K562 (cell line): Measurements from ENCODE around the gene CRYBB1. TPM values are rescaled to one million over a fixed set of nuclear protein-coding genes. Genes with fewer than 3 reads are reported as not detected.
A peak's percentile ranks its signal among the peaks of the same experiment; 100 is the strongest.

ENCODE experiments used
- CHD1 ChIP-seq: fragments of 200-600 bp; sonication (generic); IDR thresholded peaks from one replicate; pipeline ENCODE4 v1.6.1; 2012; ENCODE audit warnings: mild to moderate bottlenecking, moderate library complexity, low read length, inconsistent platforms
- GABPB2 ChIP-seq: fragments of 250-450 bp; sonication (Bioruptor Pico); conservative IDR thresholded peaks from 2 replicates; pipeline ENCODE4 v1.5.1; 2021; ENCODE audit warnings: mild to moderate bottlenecking
- HDAC1 ChIP-seq, 2 experiments: fragments of 450-650 bp; IDR thresholded peaks; 2 replicates each; pipeline ENCODE4 v1.6.1; 2016 to 2017; ENCODE audit warnings: inconsistent platforms in 1 of 2, mild to moderate bottlenecking in 1 of 2, moderate library complexity in 1 of 2
- HIVEP1 ChIP-seq: fragments of 250-450 bp; sonication (Bioruptor Pico); IDR thresholded peaks from 2 replicates; pipeline ENCODE4 v1.4.0; 2020; ENCODE audit warnings: mild to moderate bottlenecking
- NFYB ChIP-seq: IDR thresholded peaks from 2 replicates; pipeline ENCODE4 v1.6.1; 2011; ENCODE audit warnings: mild to moderate bottlenecking, moderate library complexity; ENCODE audit not compliant: insufficient read length; ENCODE audit errors: extremely low read depth
- NUFIP1 ChIP-seq: fragments of 450-650 bp; IDR thresholded peaks from 2 replicates; pipeline ENCODE4 v1.6.1; 2018; ENCODE audit not compliant: partially characterized antibody
- RBM22 ChIP-seq: fragments of 200-400 bp; formaldehyde crosslinking; IDR thresholded peaks from 2 replicates; pipeline ENCODE4 v1.6.1; 2018; ENCODE audit warnings: low read length, low read depth; ENCODE audit not compliant: poor library complexity, severe bottlenecking
- XRCC5 ChIP-seq: fragments of 200-400 bp; formaldehyde crosslinking; IDR thresholded peaks from 2 replicates; pipeline ENCODE4 v1.6.1; 2017; ENCODE audit warnings: low read depth, mild to moderate bottlenecking, low read length
- YY1 ChIP-seq, 3 experiments: IDR thresholded peaks; 2 replicates each; pipeline ENCODE4 v1.6.1; 2011; ENCODE audit warnings: low read length in 2 of 3, mild to moderate bottlenecking in 2 of 3, moderate library complexity in 2 of 3, borderline replicate concordance in 1 of 3, control low read depth in 1 of 3, low read depth in 1 of 3; ENCODE audit not compliant: insufficient read depth in 3 of 3, insufficient replicate concordance in 2 of 3, control insufficient read depth in 1 of 3, insufficient read length in 1 of 3; ENCODE audit errors: extremely low read depth in 1 of 3
- ZNF174 ChIP-seq: fragments of 250-450 bp; sonication (Bioruptor Pico); IDR thresholded peaks from 2 replicates; pipeline ENCODE4 v1.4.0; 2020; ENCODE audit warnings: mild to moderate bottlenecking
- ZNF583 ChIP-seq: fragments of 250-450 bp; sonication (Bioruptor Pico); IDR thresholded peaks from 2 replicates; pipeline ENCODE4 v1.4.0; 2020
- ZNF77 ChIP-seq: fragments of 250-450 bp; sonication (Bioruptor Pico); IDR thresholded peaks from 2 replicates; pipeline ENCODE4 v1.5.0; 2020
- polyA plus RNA-seq, 8 experiments: library from polyadenylated mRNA; depleted of rRNA in 4 of 8; stranded (reverse) in 5 of 8; unstranded in 3 of 8; fragments of >200 nt; fragmentation: Nextera tagmentation in 2 of 8; fragmentation: Illumina TruSeq in 1 of 8; extraction: Ambion mirVana in 2 of 8; extraction: Trizol in 1 of 8; gene quantifications; 2 replicates each; pipeline versions ENCODE4 v1.2.1 to v1.2.3, GENCODE V29; 2011 to 2014; ENCODE audit warnings: inconsistent platforms in 1 of 8, missing spikeins in 1 of 8
- total RNA-seq, 7 experiments: library from RNA; depleted of rRNA in 6 of 7; stranded (reverse); fragments of >200 nt in 6 of 7; fragmentation: Illumina TruSeq in 2 of 7; extraction: Trizol in 2 of 7; gene quantifications; 2 replicates each; pipeline versions ENCODE4 v1.2.1 to v1.2.3, GENCODE V29; 2011 to 2021; ENCODE audit warnings: low replicate concordance in 1 of 7
- TF ChIP-seq, protein P1 (sequence below): fragments of 450-650 bp; formaldehyde crosslinking; IDR thresholded peaks from 2 replicates; pipeline ENCODE4 v1.4.0; 2020; ENCODE audit warnings: mild to moderate bottlenecking, moderate library complexity
- TF ChIP-seq, protein P2 (sequence below): fragments of 250-450 bp; sonication (Bioruptor Pico); IDR thresholded peaks from 2 replicates; pipeline ENCODE4 v1.5.0; 2020; ENCODE audit warnings: mild to moderate bottlenecking
- TF ChIP-seq, protein P3 (sequence below): sonication (generic); formaldehyde crosslinking; IDR thresholded peaks from 2 replicates; pipeline ENCODE4 v1.8.1; 2023; ENCODE audit warnings: mild to moderate bottlenecking, missing genetic modification reagents
- TF ChIP-seq, protein P4 (sequence below): fragments of 450-650 bp; IDR thresholded peaks from 2 replicates; pipeline ENCODE4 v1.6.1; 2017; ENCODE audit warnings: mild to moderate bottlenecking, moderate library complexity

Gene CRYBB1
- total and polyA plus RNA-seq, 9 of the 15 experiments (the other 6 are each of a cell fraction or from before 2014, with no cell fraction given): 0.16 to 0.45 (median 0.33) TPM; not detected in 2

DNA sequence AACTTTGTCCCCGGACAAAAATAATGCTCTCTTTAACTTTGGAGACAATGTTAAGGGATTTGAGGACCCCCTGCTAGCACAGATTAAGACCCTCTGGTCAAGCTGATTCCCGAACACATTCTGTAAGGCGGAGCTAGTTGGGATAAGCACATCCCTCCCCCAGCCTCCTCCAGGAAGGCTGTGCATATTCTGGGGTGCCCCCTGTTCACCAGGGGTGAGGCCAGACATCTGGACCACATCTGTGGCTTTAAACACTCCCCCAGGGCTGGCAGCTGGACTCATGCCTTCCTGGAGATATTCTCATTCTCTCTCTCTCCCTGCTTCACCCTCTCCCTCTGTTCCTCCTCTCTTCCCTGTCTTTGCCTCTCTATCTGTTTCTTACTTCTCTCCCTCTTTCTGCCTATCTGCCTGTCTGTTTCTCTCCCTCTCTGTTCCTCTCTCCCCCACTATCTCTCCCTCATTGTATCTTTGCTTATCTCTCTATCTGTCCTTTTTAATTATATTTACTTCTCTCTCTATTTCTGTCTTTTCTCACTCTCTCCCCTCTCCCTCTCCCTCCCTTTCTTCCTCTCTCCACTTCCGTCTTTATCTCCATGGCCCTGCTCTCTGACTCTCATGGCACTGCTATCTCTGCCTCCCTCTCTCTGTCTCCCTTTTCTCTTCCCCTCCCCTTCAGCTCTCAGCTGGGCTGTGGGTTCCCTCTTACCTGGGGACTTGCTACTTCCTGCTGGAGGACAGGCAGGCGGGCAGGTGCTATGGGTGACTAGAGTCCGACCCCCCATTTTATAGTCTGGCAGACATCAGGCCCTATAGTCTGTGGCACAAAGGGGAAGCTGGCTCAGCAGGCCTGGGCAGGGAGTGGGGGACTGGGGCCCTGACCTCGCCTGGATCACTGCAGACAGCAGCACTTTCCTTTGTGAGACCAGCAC, at the start of gene CRYBB1 (continued):
- TF ChIP-seq YY1 (IDR thresholded peaks at IDR 0.05; ENCODE audit: borderline replicate concordance in 1 of 3, control insufficient read depth in 1 of 3, extremely low read depth in 1 of 3, insufficient read depth in 3 of 3, insufficient read length in 1 of 3, insufficient replicate concordance in 2 of 3, low read depth in 1 of 3, low read length in 2 of 3) (no peak), ZNF174 (CRISPR knock-in tag) (no peak), GABPB2 (CRISPR knock-in tag) (no peak), HDAC1 (IDR thresholded peaks at IDR 0.05) (peak; percentile 70 to 76; a peak in 2 of 4 replicates), NUFIP1 (no peak), ZNF583 (CRISPR knock-in tag) (no peak), RBM22 (no peak), HIVEP1 (no peak), XRCC5 (no peak), ZNF77 (CRISPR knock-in tag) (no peak), CHD1 (no peak), NFYB (no peak)
- TF ChIP-seq, protein P1, sequence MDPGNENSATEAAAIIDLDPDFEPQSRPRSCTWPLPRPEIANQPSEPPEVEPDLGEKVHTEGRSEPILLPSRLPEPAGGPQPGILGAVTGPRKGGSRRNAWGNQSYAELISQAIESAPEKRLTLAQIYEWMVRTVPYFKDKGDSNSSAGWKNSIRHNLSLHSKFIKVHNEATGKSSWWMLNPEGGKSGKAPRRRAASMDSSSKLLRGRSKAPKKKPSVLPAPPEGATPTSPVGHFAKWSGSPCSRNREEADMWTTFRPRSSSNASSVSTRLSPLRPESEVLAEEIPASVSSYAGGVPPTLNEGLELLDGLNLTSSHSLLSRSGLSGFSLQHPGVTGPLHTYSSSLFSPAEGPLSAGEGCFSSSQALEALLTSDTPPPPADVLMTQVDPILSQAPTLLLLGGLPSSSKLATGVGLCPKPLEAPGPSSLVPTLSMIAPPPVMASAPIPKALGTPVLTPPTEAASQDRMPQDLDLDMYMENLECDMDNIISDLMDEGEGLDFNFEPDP (CRISPR knock-in tag): no peak
- TF ChIP-seq, protein P2, sequence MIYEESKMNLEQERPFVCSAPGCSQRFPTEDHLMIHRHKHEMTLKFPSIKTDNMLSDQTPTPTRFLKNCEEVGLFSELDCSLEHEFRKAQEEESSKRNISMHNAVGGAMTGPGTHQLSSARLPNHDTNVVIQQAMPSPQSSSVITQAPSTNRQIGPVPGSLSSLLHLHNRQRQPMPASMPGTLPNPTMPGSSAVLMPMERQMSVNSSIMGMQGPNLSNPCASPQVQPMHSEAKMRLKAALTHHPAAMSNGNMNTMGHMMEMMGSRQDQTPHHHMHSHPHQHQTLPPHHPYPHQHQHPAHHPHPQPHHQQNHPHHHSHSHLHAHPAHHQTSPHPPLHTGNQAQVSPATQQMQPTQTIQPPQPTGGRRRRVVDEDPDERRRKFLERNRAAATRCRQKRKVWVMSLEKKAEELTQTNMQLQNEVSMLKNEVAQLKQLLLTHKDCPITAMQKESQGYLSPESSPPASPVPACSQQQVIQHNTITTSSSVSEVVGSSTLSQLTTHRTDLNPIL: no peak
- TF ChIP-seq, protein P3, sequence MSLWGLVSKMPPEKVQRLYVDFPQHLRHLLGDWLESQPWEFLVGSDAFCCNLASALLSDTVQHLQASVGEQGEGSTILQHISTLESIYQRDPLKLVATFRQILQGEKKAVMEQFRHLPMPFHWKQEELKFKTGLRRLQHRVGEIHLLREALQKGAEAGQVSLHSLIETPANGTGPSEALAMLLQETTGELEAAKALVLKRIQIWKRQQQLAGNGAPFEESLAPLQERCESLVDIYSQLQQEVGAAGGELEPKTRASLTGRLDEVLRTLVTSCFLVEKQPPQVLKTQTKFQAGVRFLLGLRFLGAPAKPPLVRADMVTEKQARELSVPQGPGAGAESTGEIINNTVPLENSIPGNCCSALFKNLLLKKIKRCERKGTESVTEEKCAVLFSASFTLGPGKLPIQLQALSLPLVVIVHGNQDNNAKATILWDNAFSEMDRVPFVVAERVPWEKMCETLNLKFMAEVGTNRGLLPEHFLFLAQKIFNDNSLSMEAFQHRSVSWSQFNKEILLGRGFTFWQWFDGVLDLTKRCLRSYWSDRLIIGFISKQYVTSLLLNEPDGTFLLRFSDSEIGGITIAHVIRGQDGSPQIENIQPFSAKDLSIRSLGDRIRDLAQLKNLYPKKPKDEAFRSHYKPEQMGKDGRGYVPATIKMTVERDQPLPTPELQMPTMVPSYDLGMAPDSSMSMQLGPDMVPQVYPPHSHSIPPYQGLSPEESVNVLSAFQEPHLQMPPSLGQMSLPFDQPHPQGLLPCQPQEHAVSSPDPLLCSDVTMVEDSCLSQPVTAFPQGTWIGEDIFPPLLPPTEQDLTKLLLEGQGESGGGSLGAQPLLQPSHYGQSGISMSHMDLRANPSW (CRISPR knock-in tag): no peak
- TF ChIP-seq, protein P4, sequence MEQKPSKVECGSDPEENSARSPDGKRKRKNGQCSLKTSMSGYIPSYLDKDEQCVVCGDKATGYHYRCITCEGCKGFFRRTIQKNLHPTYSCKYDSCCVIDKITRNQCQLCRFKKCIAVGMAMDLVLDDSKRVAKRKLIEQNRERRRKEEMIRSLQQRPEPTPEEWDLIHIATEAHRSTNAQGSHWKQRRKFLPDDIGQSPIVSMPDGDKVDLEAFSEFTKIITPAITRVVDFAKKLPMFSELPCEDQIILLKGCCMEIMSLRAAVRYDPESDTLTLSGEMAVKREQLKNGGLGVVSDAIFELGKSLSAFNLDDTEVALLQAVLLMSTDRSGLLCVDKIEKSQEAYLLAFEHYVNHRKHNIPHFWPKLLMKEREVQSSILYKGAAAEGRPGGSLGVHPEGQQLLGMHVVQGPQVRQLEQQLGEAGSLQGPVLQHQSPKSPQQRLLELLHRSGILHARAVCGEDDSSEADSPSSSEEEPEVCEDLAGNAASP: no peak
